Fibroblast of mammary gland (primary cell): Measurements from ENCODE around the gene TMEM247.

Experiments used
- DNase-seq: peaks from one replicate; pipeline ENCODE4 v3.0.0-alpha.2; 2010; ENCODE audit warnings: low read depth
- H3K4me3 ChIP-seq: 2 replicates; pipeline ENCODE4 v1.5.1; 2011; ENCODE audit warnings: low read depth, mild to moderate bottlenecking, low read length, moderate library complexity; ENCODE audit not compliant: control insufficient read depth
- CTCF ChIP-seq: conservative IDR thresholded peaks from 2 replicates; pipeline ENCODE4 v1.5.1; 2011; ENCODE audit warnings: low read depth, low read length, inconsistent platforms; ENCODE audit not compliant: control insufficient read depth, insufficient read depth

TMEM247 gene

DNA sequence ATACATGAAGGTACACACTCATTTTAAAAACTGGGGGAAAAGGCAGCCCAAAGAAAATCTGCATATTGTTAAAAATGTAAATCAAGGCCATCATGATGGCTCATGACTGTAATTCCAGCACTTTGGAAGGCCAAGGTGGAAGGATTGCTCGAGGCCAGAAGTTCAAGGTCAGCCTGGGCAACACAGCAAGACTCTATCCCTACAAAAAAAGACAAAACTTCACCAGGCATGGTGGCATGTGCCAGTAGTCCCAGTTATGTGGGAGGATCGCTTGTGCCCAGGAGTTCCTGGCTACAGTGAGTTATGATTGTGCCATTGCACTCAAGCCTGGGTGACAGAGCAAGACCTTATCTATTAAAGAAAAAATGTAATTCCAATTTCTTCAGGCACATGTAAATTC, 34.6 kb upstream of the TMEM247 start:
- DNase-seq: no peak
- TF ChIP-seq CTCF: no peak
- no peak overlapping the region for H3K4me3 ChIP-seq

DNA sequence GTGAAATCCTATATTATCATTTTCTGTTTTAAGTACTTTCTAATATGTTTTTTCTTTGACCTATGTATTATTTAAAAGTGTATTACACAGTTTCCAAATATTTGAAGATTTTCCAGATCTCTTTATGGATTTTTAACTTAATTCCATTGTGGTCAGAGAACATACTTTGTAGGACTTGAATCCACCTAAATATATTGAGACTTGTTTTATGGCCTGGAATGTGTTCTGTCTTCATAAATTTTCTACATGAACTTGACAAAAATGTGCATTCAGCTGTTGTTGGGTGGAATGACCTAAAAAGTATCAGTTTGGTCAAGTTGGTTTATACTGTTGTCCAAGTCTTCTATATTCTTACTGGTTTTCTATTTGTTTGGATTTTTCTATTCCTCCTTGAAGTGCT, 33.8 kb upstream of the TMEM247 start:
- DNase-seq: no peak
- no peak overlapping the region for H3K4me3 ChIP-seq
- TF ChIP-seq CTCF: no peak

DNA sequence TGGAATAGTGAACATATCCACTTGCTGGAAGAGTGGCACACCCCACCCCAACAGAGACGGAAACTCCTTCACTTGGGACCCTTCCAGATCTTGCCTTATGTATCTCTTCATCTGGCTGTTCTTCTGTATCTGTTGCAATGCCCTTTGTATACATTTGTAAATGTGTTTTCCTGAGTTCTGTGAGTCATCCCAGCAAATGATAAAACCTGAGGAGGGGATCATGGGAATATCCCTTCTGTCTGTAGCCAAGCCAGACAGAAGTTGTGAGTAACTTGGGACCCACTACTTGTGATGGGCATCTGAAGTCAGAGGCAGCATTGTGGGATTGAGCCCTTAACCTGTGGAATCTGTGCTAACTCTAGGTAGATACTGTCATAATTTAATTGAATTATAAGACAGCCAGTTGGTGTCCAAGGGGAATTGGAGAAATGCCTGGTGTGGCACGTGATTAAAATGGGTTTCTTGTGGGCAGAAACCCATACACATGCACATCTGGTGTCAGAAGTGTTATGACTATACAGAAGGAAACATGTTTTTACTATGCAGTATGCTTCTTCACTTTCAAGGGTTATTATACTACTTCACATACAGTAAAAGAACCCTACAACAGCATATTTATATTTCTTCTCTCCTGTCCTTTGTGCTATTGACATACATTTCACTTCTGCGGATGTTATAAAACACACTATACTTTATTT, 32.3 kb upstream of the TMEM247 start:
- no peak overlapping the region for H3K4me3 ChIP-seq
- DNase-seq: peak; percentile 32
- TF ChIP-seq CTCF: no peak

DNA sequence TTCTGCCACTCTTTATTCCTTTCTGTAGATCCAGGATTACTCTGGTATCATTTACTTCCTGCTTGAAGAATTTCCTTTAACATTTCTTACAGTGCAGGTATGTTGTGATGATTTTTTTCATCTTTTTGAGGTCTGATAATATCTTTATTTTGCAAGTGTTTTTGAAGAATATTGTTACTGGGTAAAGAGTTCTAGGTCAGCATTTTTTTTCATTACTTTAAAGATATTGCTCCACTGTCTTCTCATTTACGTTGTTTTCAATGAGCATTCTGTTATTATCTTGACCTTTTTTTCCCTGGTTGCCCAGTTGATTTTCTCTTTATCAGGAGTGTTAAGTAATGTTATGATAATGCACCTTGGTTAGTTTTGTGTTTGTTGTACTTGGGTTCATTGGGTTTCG, 31.7 kb upstream of the TMEM247 start:
- TF ChIP-seq CTCF: no peak
- no peak overlapping the region for H3K4me3 ChIP-seq
- DNase-seq: no peak

GRCh38 chr2:46448111-46448510, 31.3 kb upstream of the TMEM247 start:
- no peak for TF ChIP-seq CTCF

GRCh38 chr2:46448641-46449040, 30.7 kb upstream of the TMEM247 start:
- no peak for DNase-seq
- no peak for TF ChIP-seq CTCF
- H3K4me3 ChIP-seq: no peak overlapping the region

More at GRCh38 chr2:46448111-46448510, 31.3 kb upstream of the TMEM247 start:
- H3K4me3 ChIP-seq: no peak overlapping the region
- no peak for DNase-seq

DNA sequence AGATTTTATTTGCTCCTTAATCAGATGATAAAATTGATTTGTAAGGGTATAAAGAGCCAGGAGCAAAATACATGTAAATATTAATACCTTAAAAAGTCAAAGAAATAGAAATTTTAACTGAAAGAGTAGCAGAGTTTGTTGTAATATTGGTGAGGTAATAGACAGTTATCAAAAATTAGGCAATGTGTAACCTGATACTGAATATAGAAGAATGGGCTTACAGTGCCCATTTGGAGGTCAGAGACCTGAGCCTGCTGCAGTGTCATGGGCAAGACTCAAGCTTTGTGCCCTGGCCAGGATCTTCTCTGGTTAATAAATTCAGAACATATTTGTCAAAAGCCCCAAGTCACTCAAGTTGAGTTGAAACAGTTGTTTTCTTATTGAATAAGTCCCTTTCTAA, 29.7 kb upstream of the TMEM247 start:
- no peak for DNase-seq
- TF ChIP-seq CTCF: no peak
- H3K4me3 ChIP-seq: no peak overlapping the region
